GM18870 (cell line): Measurements from ENCODE around the gene DARS2.

Experiments used
- ATAC-seq: cut with Tn5 transposase; IDR thresholded peaks from one replicate; pipeline ENCODE4 v1.9.1; 2021; ENCODE audit warnings: moderate library complexity; ENCODE audit not compliant: unreplicated experiment

DARS2 gene

GRCh38 chr1:173886746-173887611 lies 62.5 kb downstream of the DARS2 start:
- ATAC-seq, result no peak

DNA sequence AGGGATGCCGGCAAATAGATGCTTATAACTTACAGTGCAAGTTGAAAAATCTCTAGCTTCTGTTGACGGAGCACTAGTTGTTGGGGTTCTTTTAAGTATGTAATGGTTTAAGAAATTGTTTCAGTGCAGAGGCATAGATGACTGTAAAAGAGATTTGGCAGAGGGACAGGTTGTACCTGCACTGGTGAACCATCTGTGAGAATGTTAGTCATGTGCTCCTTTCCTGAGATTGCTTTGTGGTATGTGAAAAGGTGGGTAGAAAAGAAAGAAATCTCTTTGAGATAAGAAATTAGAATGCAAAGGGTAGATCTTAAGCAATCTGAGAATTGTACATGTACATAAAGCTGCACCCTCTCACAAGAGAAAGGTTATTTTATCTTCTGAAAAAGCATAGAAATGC lies 63.2 kb downstream of the DARS2 start:
- ATAC-seq, result no peak

- ATAC-seq, result no peak
These were observed 64.3 kb downstream of the DARS2 start for GRCh38 chr1:173888749-173889148.

DNA sequence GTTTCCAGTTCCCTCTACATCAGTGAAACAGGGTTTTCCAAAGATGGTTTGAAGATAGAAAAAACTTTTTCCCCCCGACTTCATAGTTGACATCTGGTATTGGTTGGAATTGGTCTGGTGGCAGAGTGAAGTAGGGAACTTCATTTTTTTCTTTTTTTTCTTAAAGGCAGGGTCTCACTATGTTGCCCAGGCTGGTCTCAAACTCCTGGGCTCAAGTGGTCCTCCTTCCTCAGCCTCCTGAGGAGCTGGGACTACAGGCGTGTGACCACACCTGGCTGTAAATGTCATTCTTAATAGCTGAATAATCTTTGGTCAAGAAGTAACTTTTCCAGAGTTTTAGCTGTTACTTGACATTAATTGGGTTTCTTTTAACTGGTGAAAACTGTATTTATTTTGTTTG lies 65.4 kb downstream of the DARS2 start:
- ATAC-seq, result no peak

DNA sequence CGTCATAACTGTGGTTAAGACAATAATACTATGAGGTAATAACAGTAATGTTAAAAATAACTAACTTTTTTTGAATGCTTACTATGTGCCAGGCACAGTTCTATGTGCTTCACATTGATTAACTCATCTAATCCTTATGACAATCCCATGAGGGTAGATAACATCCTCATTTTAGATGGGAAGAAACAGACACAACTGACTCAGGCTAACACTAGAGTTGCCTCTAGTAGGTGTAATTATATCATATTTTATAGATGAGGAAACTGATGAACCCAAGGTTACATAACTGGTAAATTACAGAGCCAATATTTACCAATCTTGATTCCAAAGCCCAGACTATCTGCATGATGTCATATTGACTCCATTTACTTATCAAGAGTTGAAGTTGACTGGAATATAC lies 69.1 kb downstream of the DARS2 start:
- ATAC-seq, result no peak

DNA sequence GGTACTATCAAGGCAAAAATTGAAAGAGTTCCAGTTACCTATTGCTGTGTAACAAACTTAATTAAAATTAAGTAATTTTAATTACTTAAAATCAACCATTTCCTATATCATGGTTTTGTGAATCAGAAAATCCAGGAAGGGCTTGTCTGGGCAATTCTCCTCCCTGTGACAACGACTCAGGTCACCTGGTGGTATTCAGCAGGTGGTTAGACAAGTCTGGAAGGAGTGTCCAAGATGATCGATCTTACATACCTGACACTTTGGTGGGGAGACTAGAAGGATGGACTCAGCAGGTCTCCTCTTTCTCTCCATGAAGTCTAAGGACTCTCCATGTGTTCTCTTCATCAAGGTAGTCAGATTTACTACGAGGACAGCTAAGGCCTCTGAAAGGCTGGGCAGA lies 69.7 kb downstream of the DARS2 start:
- no peak for ATAC-seq

DNA sequence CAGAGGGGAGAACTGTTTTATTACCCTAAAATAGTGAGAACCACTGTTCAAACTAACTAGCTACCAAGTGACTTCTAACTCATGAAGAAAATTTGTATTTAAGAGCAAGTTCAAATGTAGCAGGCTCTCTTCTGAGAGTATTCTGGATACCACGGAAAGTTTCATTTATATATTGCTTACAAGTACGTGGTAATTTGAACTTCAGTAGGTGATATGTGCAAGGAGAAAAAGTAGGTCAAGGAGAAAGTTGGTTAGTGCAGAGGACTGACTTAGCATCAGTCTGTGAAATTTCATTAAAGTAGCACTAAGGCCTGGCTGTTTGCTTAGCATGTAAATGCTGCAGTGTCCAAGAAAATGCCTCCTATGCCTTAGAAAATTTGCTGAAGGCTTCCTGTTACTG lies 76.0 kb downstream of the DARS2 start:
- no peak for ATAC-seq

GRCh38 chr1:173900992-173901391 lies 76.5 kb downstream of the DARS2 start:
- no peak for ATAC-seq

GRCh38 chr1:173903827-173904531 lies 79.5 kb downstream of the DARS2 start:
- no peak for ATAC-seq
